PC-3 (cell line): ENCODE data around the gene CFAP221. TPM values are rescaled to one million over a fixed set of nuclear protein-coding genes. Genes with fewer than 3 reads are reported as not detected.

Experiments used
- ATAC-seq: fragments of 200-7000 bp; cut with Tn5 transposase; 2 replicates; pipeline ENCODE4 v1.9.1; 2020; ENCODE audit warnings: mild to moderate bottlenecking, moderate library complexity
- BruUV-seq: library from RNA; stranded (reverse); fragments of 400-500 nt; replicated peaks from 2 replicates; lab custom pipeline; 2021; lab: Mats Ljungman, UMichigan
- CTCF ChIA-PET: fragments of 300-600 bp; sonication (Branson Sonifier 250); formaldehyde crosslinking; loops from one replicate; lab custom pipeline; 2022; ENCODE audit warnings: antibody characterized with exemption; lab: Charles Lee
- POLR2A ChIA-PET: fragments of 300-600 bp; sonication (Branson Sonifier 250); formaldehyde crosslinking; loops from one replicate; lab custom pipeline; 2022; ENCODE audit warnings: antibody characterized with exemption; ENCODE audit not compliant: unreplicated experiment; lab: Charles Lee
- DNase-seq: peaks from one replicate; pipeline ENCODE4 v3.0.0-alpha.2; 2015
- H2AFZ ChIP-seq: fragments of 300-600 bp; sonication (generic); 2 replicates; pipeline ENCODE4 v1.6.0; 2016; ENCODE audit warnings: antibody characterized with exemption, low read length
- H3F3A ChIP-seq: fragments of 300-600 bp; sonication (generic); one replicate; pipeline ENCODE4 v1.6.0; 2017; ENCODE audit warnings: antibody characterized with exemption, low read length, control low read depth, mild to moderate bottlenecking; ENCODE audit not compliant: unreplicated experiment
- H3K27ac ChIP-seq: fragments of 300-600 bp; sonication (generic); 2 replicates; pipeline ENCODE4 v1.5.1; 2016; ENCODE audit warnings: mild to moderate bottlenecking, low read length
- H3K27me3 ChIP-seq: fragments of 300-600 bp; sonication (generic); 2 replicates; pipeline ENCODE4 v1.6.1; 2016; ENCODE audit warnings: low read length, mixed read lengths
- H3K36me3 ChIP-seq: fragments of 300-600 bp; sonication (generic); 2 replicates; pipeline ENCODE4 v1.6.1; 2016; ENCODE audit warnings: low read depth, mixed run types, low read length, mixed read lengths
- H3K4me1 ChIP-seq: fragments of 300-600 bp; sonication (generic); 2 replicates; pipeline ENCODE4 v1.5.1; 2016; ENCODE audit warnings: low read length; ENCODE audit not compliant: insufficient read depth
- H3K4me2 ChIP-seq: fragments of 300-600 bp; sonication (generic); 2 replicates; pipeline ENCODE4 v1.6.0; 2016; ENCODE audit warnings: low read length
- H3K4me3 ChIP-seq: fragments of 300-600 bp; sonication (generic); 2 replicates; pipeline ENCODE4 v1.5.1; 2016; ENCODE audit warnings: mild to moderate bottlenecking, low read length, mixed read lengths
- H3K79me2 ChIP-seq: fragments of 300-600 bp; sonication (generic); 2 replicates; pipeline ENCODE4 v1.6.1; 2017; ENCODE audit warnings: low read length, mixed read lengths
- H3K9ac ChIP-seq: fragments of 300-600 bp; sonication (generic); 2 replicates; pipeline ENCODE4 v1.6.0; 2016; ENCODE audit warnings: mild to moderate bottlenecking, low read length
- H3K9me2 ChIP-seq: fragments of 300-600 bp; sonication (generic); replicated peaks from 2 replicates; pipeline ENCODE4 v1.6.1; 2016; ENCODE audit warnings: mixed run types, low read length, mixed read lengths
- H3K9me3 ChIP-seq: fragments of 300-600 bp; sonication (generic); 2 replicates; pipeline ENCODE4 v1.6.1; 2016; ENCODE audit warnings: low read length, mixed read lengths
- H4K20me1 ChIP-seq: fragments of 300-600 bp; sonication (generic); 2 replicates; pipeline ENCODE4 v1.6.1; 2016; ENCODE audit warnings: low read length, mixed read lengths
- CTCF ChIP-seq: fragments of 300-600 bp; sonication (generic); conservative IDR thresholded peaks from 2 replicates; pipeline ENCODE4 v1.5.1; 2017; ENCODE audit warnings: antibody characterized with exemption, low read depth, mild to moderate bottlenecking, low read length
- EZH2 ChIP-seq: fragments of 300-600 bp; sonication (generic); IDR thresholded peaks from one replicate; pipeline ENCODE4 v1.6.1; 2017; ENCODE audit warnings: antibody characterized with exemption, mild to moderate bottlenecking, low read length; ENCODE audit not compliant: unreplicated experiment
- EZH2phosphoT487 ChIP-seq: fragments of 300-600 bp; sonication (generic); IDR thresholded peaks from 2 replicates; pipeline ENCODE4 v1.6.1; 2018; ENCODE audit warnings: mild to moderate bottlenecking, antibody characterized with exemption, low read length, borderline replicate concordance
- intact Hi-C: fragments of 100-400 bp; cut with micrococcal nuclease; formaldehyde crosslinking; loops from 2 replicates; pipeline ENCODE4 v1.9.0; 2023
- total RNA-seq: library from RNA; depleted of rRNA; stranded (reverse); fragments of >200 nt; gene quantifications from 2 replicates; pipeline ENCODE4 v1.2.3, GENCODE V29; 2014

The CFAP221 gene
- total RNA-seq, 1 experiment from 2014 or later, result not detected

GRCh38 chr2:119671752-119672151, 127.5 kb downstream of the CFAP221 start:
- H3K4me1 ChIP-seq, result no peaks in the 10 kb centered on the region
- no peak overlapping the region for H3K4me2 ChIP-seq
- no peaks in the 10 kb centered on the region for H3K36me3 ChIP-seq
- POLR2A ChIA-PET, result no interaction called here
- no peak overlapping the region for H3K27ac ChIP-seq
- BruUV-seq, result no TSS peak
- H4K20me1 ChIP-seq, result no peaks in the 10 kb centered on the region
- H3K9me2 ChIP-seq, result no peaks in the 10 kb centered on the region
- TF ChIP-seq CTCF (no peak), EZH2phosphoT487 (no peak), EZH2 (no peak)
- CTCF ChIA-PET, result no interaction called here
- DNase-seq, result no peak
- intact Hi-C loops, result no loop called here
- H3K9ac ChIP-seq, result no peak overlapping the region
- no peaks in the 10 kb centered on the region for H3F3A ChIP-seq
- H3K9me3 ChIP-seq, result no peaks in the 10 kb centered on the region
- no peak for ATAC-seq
- H2AFZ ChIP-seq, result no peak overlapping the region
- no peaks in the 10 kb centered on the region for H3K79me2 ChIP-seq
- H3K4me3 ChIP-seq, result no peak overlapping the region
- H3K27me3 ChIP-seq, result no peaks in the 10 kb centered on the region

- CTCF ChIA-PET, result no interaction called here
- no peaks in the 10 kb centered on the region for H3K9me3 ChIP-seq
- ATAC-seq, result no peak
- H3K4me3 ChIP-seq, result no peak overlapping the region
- POLR2A ChIA-PET, result no interaction called here
- no peaks in the 10 kb centered on the region for H3K4me1 ChIP-seq
- no peak overlapping the region for H2AFZ ChIP-seq
- DNase-seq, result no peak
- TF ChIP-seq CTCF, result no peak
- TF ChIP-seq EZH2phosphoT487, result no peak
- no peak for TF ChIP-seq EZH2
- no peaks in the 10 kb centered on the region for H3K27me3 ChIP-seq
- H3K36me3 ChIP-seq, result no peaks in the 10 kb centered on the region
- intact Hi-C loops, result no loop called here
- no peak overlapping the region for H3K27ac ChIP-seq
- H4K20me1 ChIP-seq, result no peaks in the 10 kb centered on the region
- H3K9ac ChIP-seq, result no peak overlapping the region
- H3K9me2 ChIP-seq, result no peaks in the 10 kb centered on the region
- H3K79me2 ChIP-seq, result no peaks in the 10 kb centered on the region
- no peaks in the 10 kb centered on the region for H3F3A ChIP-seq
- no peak overlapping the region for H3K4me2 ChIP-seq
- BruUV-seq, result no TSS peak
Observed at GRCh38 chr2:119672161-119672862, 128.1 kb downstream of the CFAP221 start.

GRCh38 chr2:119673796-119674195, 129.5 kb downstream of the CFAP221 start:
- Histone ChIP-seq H3K9ac (no peak overlapping the region), H3K36me3 (no peaks in the 10 kb centered on the region), H3K27me3 (no peaks in the 10 kb centered on the region), H3K27ac (no peak overlapping the region), H3K9me2 (no peaks in the 10 kb centered on the region), H4K20me1 (no peaks in the 10 kb centered on the region), H3K9me3 (no peaks in the 10 kb centered on the region), H2AFZ (no peak overlapping the region), H3K79me2 (no peaks in the 10 kb centered on the region), H3K4me3 (no peak overlapping the region), H3F3A (no peaks in the 10 kb centered on the region), H3K4me1 (no peaks in the 10 kb centered on the region; the same call in 1 of the 2 replicates), H3K4me2 (no peak overlapping the region)
- no peak for DNase-seq
- intact Hi-C loops, result no loop called here
- ChIA-PET POLR2A (no interaction called here), CTCF (no interaction called here)
- TF ChIP-seq CTCF (no peak), EZH2phosphoT487 (no peak), EZH2 (no peak)
- no TSS peak for BruUV-seq
- ATAC-seq, result no peak
